H1 (cell line): ENCODE measurements around the gene NPR1.

Source experiments
- CBX8 ChIP-seq: fragments of 300-800, 300-1000 bp; sonication (generic); IDR thresholded peaks from 2 replicates; pipeline ENCODE4 v1.7.1; 2016; ENCODE audit warnings: low read depth, low read length, borderline replicate concordance
- GABPA ChIP-seq: IDR thresholded peaks from 2 replicates; pipeline ENCODE4 v1.6.1; 2011; ENCODE audit warnings: mild to moderate bottlenecking, low read length, moderate library complexity, borderline replicate concordance; ENCODE audit not compliant: insufficient read depth
- POLR2A ChIP-seq, 2 experiments: IDR thresholded peaks; 1 replicate in 1 of 2; 2 replicates in 1 of 2; pipeline ENCODE4 v1.6.1; 2011; ENCODE audit warnings: low read depth in 2 of 2, low read length in 2 of 2, mild to moderate bottlenecking in 2 of 2; ENCODE audit errors: control extremely low read depth in 1 of 2
- RNF2 ChIP-seq: fragments of 200-900, 300-1000 bp; sonication (generic); IDR thresholded peaks from 2 replicates; pipeline ENCODE4 v1.7.1; 2016; ENCODE audit warnings: borderline replicate concordance, low read depth, mild to moderate bottlenecking, antibody characterized with exemption, low read length; ENCODE audit not compliant: poor library complexity, severe bottlenecking; ENCODE audit errors: missing control alignments
- TAF1 ChIP-seq: IDR thresholded peaks from 2 replicates; pipeline ENCODE4 v1.6.1; 2011; ENCODE audit warnings: mild to moderate bottlenecking, low read depth, low read length

DNA sequence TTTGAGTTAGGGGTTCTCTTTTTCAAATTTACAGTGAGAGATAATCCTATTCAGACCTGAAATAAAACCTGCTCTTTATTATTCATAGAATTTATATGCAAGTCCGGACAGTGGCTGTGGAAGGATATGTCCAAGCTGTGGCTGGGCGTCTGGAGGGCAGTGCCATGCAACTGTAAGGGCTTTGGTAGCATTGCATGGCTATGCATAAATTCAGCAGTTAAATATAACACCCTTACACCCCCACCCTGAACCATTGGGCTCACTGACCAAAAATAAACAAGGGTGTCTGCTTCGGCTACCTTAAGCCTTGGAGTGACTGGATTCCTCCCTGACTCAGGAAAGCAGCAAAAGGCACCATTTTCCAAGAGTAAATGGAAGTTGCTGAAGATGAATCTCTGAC lies 39.2 kb upstream of the NPR1 start:
- TF ChIP-seq TAF1 (no peak), RNF2 (no peak), POLR2A (IDR thresholded peaks at IDR 0.05; ENCODE audit: control extremely low read depth in 1 of 2, low read depth in 2 of 2, low read length in 2 of 2) (no peak), CBX8 (no peak), GABPA (no peak)
